DOHH2 (cell line): ENCODE measurements around the gene GET4.

ENCODE experiments used
- EZH2phosphoT487 ChIP-seq: fragments of 200-600 bp; sonication (generic); IDR thresholded peaks from 2 replicates; pipeline ENCODE4 v1.6.1; 2017; ENCODE audit warnings: borderline replicate concordance, mild to moderate bottlenecking, antibody characterized with exemption, low read length, moderate library complexity, mixed read lengths
- TF ChIP-seq, protein P1 (sequence below): fragments of 200-600 bp; sonication (generic); IDR thresholded peaks from one replicate; pipeline ENCODE4 v1.5.1; 2014; ENCODE audit warnings: antibody characterized with exemption, mild to moderate bottlenecking, low read depth, low read length; ENCODE audit not compliant: poor library complexity, severe bottlenecking

GRCh38 chr7:935874-936385, 59.6 kb downstream of the GET4 start:
- TF ChIP-seq, protein P1, sequence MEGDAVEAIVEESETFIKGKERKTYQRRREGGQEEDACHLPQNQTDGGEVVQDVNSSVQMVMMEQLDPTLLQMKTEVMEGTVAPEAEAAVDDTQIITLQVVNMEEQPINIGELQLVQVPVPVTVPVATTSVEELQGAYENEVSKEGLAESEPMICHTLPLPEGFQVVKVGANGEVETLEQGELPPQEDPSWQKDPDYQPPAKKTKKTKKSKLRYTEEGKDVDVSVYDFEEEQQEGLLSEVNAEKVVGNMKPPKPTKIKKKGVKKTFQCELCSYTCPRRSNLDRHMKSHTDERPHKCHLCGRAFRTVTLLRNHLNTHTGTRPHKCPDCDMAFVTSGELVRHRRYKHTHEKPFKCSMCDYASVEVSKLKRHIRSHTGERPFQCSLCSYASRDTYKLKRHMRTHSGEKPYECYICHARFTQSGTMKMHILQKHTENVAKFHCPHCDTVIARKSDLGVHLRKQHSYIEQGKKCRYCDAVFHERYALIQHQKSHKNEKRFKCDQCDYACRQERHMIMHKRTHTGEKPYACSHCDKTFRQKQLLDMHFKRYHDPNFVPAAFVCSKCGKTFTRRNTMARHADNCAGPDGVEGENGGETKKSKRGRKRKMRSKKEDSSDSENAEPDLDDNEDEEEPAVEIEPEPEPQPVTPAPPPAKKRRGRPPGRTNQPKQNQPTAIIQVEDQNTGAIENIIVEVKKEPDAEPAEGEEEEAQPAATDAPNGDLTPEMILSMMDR, result no peak
- no peak for TF ChIP-seq EZH2phosphoT487
